ENCODE data around the gene SMOC2. TPM values are rescaled to one million over a fixed set of nuclear protein-coding genes. Genes with fewer than 3 reads are reported as not detected.

The SMOC2 gene
- total and polyA plus RNA-seq, 2 of the 13 experiments (the other 11 are each of a cell fraction or from before 2014, with no cell fraction given), result not detected

DNA sequence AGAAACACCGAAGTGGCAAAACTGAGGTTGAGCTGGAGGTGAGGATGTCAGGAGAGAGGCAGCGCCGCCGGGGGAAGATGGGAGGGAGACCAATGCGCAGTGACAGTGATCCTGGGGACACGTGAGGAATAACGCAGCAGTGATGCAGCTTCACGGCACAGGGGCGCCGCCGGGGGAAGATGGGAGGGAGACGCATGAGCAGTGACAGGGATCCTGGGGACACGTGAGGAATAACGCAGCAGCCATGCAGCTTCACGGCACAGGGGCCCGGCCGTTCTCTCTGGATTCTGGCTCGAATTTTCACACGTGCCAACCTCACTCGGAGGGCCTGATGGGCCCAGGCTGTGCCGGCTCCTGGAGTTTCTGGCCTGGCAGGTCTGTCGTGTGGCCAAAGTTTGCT, 94.7 kb downstream of the SMOC2 start (continued):
- TF ChIP-seq, protein P1, sequence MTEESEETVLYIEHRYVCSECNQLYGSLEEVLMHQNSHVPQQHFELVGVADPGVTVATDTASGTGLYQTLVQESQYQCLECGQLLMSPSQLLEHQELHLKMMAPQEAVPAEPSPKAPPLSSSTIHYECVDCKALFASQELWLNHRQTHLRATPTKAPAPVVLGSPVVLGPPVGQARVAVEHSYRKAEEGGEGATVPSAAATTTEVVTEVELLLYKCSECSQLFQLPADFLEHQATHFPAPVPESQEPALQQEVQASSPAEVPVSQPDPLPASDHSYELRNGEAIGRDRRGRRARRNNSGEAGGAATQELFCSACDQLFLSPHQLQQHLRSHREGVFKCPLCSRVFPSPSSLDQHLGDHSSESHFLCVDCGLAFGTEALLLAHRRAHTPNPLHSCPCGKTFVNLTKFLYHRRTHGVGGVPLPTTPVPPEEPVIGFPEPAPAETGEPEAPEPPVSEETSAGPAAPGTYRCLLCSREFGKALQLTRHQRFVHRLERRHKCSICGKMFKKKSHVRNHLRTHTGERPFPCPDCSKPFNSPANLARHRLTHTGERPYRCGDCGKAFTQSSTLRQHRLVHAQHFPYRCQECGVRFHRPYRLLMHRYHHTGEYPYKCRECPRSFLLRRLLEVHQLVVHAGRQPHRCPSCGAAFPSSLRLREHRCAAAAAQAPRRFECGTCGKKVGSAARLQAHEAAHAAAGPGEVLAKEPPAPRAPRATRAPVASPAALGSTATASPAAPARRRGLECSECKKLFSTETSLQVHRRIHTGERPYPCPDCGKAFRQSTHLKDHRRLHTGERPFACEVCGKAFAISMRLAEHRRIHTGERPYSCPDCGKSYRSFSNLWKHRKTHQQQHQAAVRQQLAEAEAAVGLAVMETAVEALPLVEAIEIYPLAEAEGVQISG (CRISPR knock-in tag; IDR thresholded peaks at IDR 0.05), result no peak
- TF ChIP-seq, protein P2, sequence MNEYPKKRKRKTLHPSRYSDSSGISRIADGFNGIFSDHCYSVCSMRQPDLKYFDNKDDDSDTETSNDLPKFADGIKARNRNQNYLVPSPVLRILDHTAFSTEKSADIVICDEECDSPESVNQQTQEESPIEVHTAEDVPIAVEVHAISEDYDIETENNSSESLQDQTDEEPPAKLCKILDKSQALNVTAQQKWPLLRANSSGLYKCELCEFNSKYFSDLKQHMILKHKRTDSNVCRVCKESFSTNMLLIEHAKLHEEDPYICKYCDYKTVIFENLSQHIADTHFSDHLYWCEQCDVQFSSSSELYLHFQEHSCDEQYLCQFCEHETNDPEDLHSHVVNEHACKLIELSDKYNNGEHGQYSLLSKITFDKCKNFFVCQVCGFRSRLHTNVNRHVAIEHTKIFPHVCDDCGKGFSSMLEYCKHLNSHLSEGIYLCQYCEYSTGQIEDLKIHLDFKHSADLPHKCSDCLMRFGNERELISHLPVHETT (CRISPR knock-in tag; conservative IDR thresholded peaks at IDR 0.05), result no peak
- TF ChIP-seq, protein P3, sequence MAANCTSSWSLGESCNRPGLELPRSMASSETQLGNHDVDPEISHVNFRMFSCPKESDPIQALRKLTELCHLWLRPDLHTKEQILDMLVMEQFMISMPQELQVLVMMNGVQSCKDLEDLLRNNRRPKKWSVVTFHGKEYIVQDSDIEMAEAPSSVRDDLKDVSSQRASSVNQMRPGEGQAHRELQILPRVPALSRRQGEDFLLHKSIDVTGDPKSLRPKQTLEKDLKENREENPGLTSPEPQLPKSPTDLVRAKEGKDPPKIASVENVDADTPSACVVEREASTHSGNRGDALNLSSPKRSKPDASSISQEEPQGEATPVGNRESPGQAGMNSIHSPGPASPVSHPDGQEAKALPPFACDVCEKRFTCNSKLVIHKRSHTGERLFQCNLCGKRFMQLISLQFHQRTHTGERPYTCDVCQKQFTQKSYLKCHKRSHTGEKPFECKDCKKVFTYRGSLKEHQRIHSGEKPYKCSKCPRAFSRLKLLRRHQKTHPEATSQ (CRISPR knock-in tag; IDR thresholded peaks at IDR 0.05; ENCODE audit: borderline replicate concordance), result no peak

DNA sequence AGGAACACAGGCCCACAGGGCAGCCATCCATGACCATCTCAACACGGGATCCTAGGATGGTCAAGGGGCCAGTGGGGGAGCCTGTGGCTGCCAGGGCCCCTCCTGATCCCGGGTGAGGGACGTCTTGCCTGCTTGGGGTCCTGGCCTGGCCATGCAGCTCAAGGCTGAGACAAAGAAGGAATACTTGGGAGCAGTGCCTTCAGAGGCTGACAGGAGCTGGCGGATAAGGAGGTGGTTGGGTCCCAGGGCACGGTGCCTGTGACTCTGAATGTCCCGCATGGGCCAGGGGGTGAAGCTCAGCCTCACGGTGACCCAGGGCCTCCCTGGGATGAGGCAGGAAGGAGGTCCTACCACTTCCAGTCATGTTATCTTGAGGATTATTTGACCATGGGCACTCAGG, 95.2 kb downstream of the SMOC2 start:
- no peaks in the 10 kb centered on the region for H3K79me2 ChIP-seq (ENCODE audit: insufficient read depth, low read length)
- DNase-seq (ENCODE audit: low spot score), result no peak
- ChIA-PET POLR2A (no interaction called here), CTCF (ENCODE audit: low intra/inter-chr PET ratio, low total read pairs) (no interaction called here)
- no peaks in the 10 kb centered on the region for H3K36me3 ChIP-seq (replicated peaks in 1 of 2; ENCODE audit: control insufficient read depth in 1 of 2, insufficient read depth in 2 of 2, low read length in 2 of 2)
- no peaks in the 10 kb centered on the region for H4K20me1 ChIP-seq (ENCODE audit: insufficient read depth, low read length)
- no peak overlapping the region for H3K4me3 ChIP-seq (replicated peaks in 1 of 3; ENCODE audit: insufficient read depth in 1 of 3, low read depth in 2 of 3, low read length in 3 of 3)
- H3K4me1 ChIP-seq (ENCODE audit: insufficient read depth, low read length), result no peaks in the 10 kb centered on the region
- H3K27ac ChIP-seq (ENCODE audit: extremely low read length, insufficient read depth, low read length), result no peak overlapping the region
- intact Hi-C loops (cut with micrococcal nuclease; ENCODE audit: unreplicated experiment), result no loop called here
- in situ Hi-C loops (cut with HindIII; ENCODE audit: extremely low pct_ligation_motif_present, low pct_unique_long_range_greater_than_20kb), result no loop called here
- H2AFZ ChIP-seq (ENCODE audit: low read length), result no peak overlapping the region
- peak; percentile 17; the same call in 1 of the 3 replicates for ATAC-seq
- no peak overlapping the region for H3K9ac ChIP-seq (ENCODE audit: insufficient read depth, low read depth, low read length)
- 4% methylated on average over 4 of the region's 7 CpGs for WGBS (ENCODE audit: low lambda C conversion rate)
- no peak for FAIRE-seq
- H3K9me3 ChIP-seq (ENCODE audit: low read length), result no peaks in the 10 kb centered on the region
- no TSS peak for BruUV-seq (replicated peaks)
- no peak overlapping the region for H3K4me2 ChIP-seq (ENCODE audit: low read depth, low read length)
- peaks cover 28 to 73% of the 10 kb centered on the region in 2 experiments for H3K27me3 ChIP-seq (ENCODE audit: control insufficient read depth in 1 of 2, insufficient read depth in 2 of 2, low read length in 2 of 2)
- TF ChIP-seq, protein P4, sequence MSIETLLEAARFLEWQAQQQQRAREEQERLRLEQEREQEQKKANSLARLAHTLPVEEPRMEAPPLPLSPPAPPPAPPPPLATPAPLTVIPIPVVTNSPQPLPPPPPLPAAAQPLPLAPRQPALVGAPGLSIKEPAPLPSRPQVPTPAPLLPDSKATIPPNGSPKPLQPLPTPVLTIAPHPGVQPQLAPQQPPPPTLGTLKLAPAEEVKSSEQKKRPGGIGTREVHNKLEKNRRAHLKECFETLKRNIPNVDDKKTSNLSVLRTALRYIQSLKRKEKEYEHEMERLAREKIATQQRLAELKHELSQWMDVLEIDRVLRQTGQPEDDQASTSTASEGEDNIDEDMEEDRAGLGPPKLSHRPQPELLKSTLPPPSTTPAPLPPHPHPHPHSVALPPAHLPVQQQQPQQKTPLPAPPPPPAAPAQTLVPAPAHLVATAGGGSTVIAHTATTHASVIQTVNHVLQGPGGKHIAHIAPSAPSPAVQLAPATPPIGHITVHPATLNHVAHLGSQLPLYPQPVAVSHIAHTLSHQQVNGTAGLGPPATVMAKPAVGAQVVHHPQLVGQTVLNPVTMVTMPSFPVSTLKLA (IDR thresholded peaks at IDR 0.05), result no peak
- TF ChIP-seq, protein P5, sequence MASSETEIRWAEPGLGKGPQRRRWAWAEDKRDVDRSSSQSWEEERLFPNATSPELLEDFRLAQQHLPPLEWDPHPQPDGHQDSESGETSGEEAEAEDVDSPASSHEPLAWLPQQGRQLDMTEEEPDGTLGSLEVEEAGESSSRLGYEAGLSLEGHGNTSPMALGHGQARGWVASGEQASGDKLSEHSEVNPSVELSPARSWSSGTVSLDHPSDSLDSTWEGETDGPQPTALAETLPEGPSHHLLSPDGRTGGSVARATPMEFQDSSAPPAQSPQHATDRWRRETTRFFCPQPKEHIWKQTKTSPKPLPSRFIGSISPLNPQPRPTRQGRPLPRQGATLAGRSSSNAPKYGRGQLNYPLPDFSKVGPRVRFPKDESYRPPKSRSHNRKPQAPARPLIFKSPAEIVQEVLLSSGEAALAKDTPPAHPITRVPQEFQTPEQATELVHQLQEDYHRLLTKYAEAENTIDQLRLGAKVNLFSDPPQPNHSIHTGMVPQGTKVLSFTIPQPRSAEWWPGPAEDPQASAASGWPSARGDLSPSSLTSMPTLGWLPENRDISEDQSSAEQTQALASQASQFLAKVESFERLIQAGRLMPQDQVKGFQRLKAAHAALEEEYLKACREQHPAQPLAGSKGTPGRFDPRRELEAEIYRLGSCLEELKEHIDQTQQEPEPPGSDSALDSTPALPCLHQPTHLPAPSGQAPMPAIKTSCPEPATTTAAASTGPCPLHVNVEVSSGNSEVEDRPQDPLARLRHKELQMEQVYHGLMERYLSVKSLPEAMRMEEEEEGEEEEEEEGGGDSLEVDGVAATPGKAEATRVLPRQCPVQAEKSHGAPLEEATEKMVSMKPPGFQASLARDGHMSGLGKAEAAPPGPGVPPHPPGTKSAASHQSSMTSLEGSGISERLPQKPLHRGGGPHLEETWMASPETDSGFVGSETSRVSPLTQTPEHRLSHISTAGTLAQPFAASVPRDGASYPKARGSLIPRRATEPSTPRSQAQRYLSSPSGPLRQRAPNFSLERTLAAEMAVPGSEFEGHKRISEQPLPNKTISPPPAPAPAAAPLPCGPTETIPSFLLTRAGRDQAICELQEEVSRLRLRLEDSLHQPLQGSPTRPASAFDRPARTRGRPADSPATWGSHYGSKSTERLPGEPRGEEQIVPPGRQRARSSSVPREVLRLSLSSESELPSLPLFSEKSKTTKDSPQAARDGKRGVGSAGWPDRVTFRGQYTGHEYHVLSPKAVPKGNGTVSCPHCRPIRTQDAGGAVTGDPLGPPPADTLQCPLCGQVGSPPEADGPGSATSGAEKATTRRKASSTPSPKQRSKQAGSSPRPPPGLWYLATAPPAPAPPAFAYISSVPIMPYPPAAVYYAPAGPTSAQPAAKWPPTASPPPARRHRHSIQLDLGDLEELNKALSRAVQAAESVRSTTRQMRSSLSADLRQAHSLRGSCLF (CRISPR knock-in tag; IDR thresholded peaks at IDR 0.05; ENCODE audit: borderline replicate concordance), result no peak
- TF ChIP-seq PHF8 (CRISPR knock-in tag; IDR thresholded peaks at IDR 0.05) (no peak), ZBTB20 (CRISPR knock-in tag; IDR thresholded peaks at IDR 0.05; ENCODE audit: borderline replicate concordance, low read depth) (no peak)

All from HepG2 (cell line).